A549 (cell line): Measurements from ENCODE around the gene FCRL2. TPM values are rescaled to one million over a fixed set of nuclear protein-coding genes. Genes with fewer than 3 reads are reported as not detected.
"Not testable (repeated sequence)": the region's sequence is repeated elsewhere in the genome, so short reads cannot be mapped to it uniquely, and the experiment has no call there.

Experiments
- ATAC-seq, 2 experiments: fragments of 200-7000 bp in 1 of 2; fragments of >200 bp in 1 of 2; cut with Nextera tagmentation in 1 of 2; cut with Tn5 transposase in 1 of 2; 3 replicates each; pipeline versions ENCODE4 v1.8.0 to v1.9.1; 2018 to 2020; ENCODE audit warnings: mild to moderate bottlenecking in 1 of 2, moderate library complexity in 1 of 2
- CTCF ChIA-PET: fragments of 300-600 bp; sonication (Branson Sonifier 250); formaldehyde crosslinking; extraction: SDS; loops from one replicate; lab custom pipeline; 2021; ENCODE audit warnings: antibody characterized with exemption, inconsistent platforms; lab: Yijun Ruan, JAX
- POLR2A ChIA-PET: fragments of 350-600 bp; formaldehyde crosslinking; extraction: SDS; loops from one replicate; lab custom pipeline; 2021; ENCODE audit warnings: antibody characterized with exemption, inconsistent platforms; lab: Yijun Ruan, JAX
- DNase-seq, 2 experiments: peaks; one replicate each; pipeline versions ENCODE4 v3.0.0 to v3.0.0-alpha.2; 2011 to 2016; ENCODE audit warnings: low read depth in 1 of 2, low spot score in 1 of 2
- FAIRE-seq: peaks from 2 replicates; lab custom pipeline; 2011; peaks lifted over from hg19 to GRCh38; lab: Jason Lieb, UNC
- H3K27ac ChIP-seq, 2 experiments: fragments of >200 bp; sonication (Bioruptor Twin); formaldehyde crosslinking; 3 replicates each; pipeline ENCODE4 v1.5.1; 2016 to 2017
- H3K4me1 ChIP-seq: fragments of >200 bp; sonication (Bioruptor Twin); formaldehyde crosslinking; 3 replicates; pipeline ENCODE4 v1.6.1; 2016
- H3K4me2 ChIP-seq: fragments of >200 bp; sonication (Bioruptor Twin); formaldehyde crosslinking; 3 replicates; pipeline ENCODE4 v1.6.1; 2016
- H3K4me3 ChIP-seq: fragments of >200 bp; sonication (Bioruptor Twin); formaldehyde crosslinking; 3 replicates; pipeline ENCODE4 v1.5.1; 2016
- H3K9me3 ChIP-seq: fragments of >200 bp; sonication (Bioruptor Twin); formaldehyde crosslinking; 3 replicates; pipeline ENCODE4 v1.6.1; 2016
- ATOH8 ChIP-seq: fragments of 250-450 bp; sonication (Bioruptor Pico); IDR thresholded peaks from 2 replicates; pipeline ENCODE4 v1.5.0; 2020; ENCODE audit warnings: low read depth, mild to moderate bottlenecking, moderate library complexity
- BHLHE40 ChIP-seq: IDR thresholded peaks from 2 replicates; pipeline ENCODE4 v1.6.1; 2012; ENCODE audit warnings: low read depth, low read length, inconsistent platforms
- EHMT2 ChIP-seq: fragments of 200-600 bp; sonication (generic); IDR thresholded peaks from 2 replicates; pipeline ENCODE4 v1.6.1; 2016; ENCODE audit warnings: antibody characterized with exemption, low read depth, mild to moderate bottlenecking, moderate library complexity
- ESRRA ChIP-seq: fragments of 150-350 bp; IDR thresholded peaks from 2 replicates; pipeline ENCODE4 v1.6.1; 2014; ENCODE audit warnings: mild to moderate bottlenecking, low read length, borderline replicate concordance
- HOXA7 ChIP-seq: fragments of 250-450 bp; sonication (Bioruptor Pico); IDR thresholded peaks from 2 replicates; pipeline ENCODE4 v1.5.0; 2020; ENCODE audit warnings: mild to moderate bottlenecking, moderate library complexity
- HOXB13 ChIP-seq: fragments of 250-450 bp; sonication (Bioruptor Pico); IDR thresholded peaks from 2 replicates; pipeline ENCODE4 v1.5.0; 2020; ENCODE audit warnings: low read depth, mild to moderate bottlenecking, moderate library complexity
- KDM5A ChIP-seq: fragments of 200-600 bp; sonication (generic); IDR thresholded peaks from 2 replicates; pipeline ENCODE4 v1.6.1; 2016; ENCODE audit warnings: antibody characterized with exemption, mild to moderate bottlenecking
- MAZ ChIP-seq: fragments of 150-350 bp; IDR thresholded peaks from 2 replicates; pipeline ENCODE4 v1.6.1; 2014; ENCODE audit warnings: antibody characterized with exemption, low read depth, low read length, borderline replicate concordance
- MYC ChIP-seq: IDR thresholded peaks from 2 replicates; pipeline ENCODE4 v1.6.1; 2012; ENCODE audit warnings: mild to moderate bottlenecking, inconsistent platforms, low read length, improper control_type of control experiment, borderline replicate concordance
- POLR2AphosphoS2 ChIP-seq: conservative IDR thresholded peaks from 2 replicates; pipeline ENCODE4 v1.6.1; 2012; ENCODE audit warnings: low read length, improper control_type of control experiment, inconsistent platforms
- RAD21 ChIP-seq, 2 experiments: fragments of >200 bp in 1 of 2; sonication (Bioruptor Twin) in 1 of 2; formaldehyde crosslinking in 1 of 2; IDR thresholded peaks in 1 of 2; conservative IDR thresholded peaks in 1 of 2; 2 replicates in 1 of 2; 3 replicates in 1 of 2; pipeline ENCODE4 v1.6.1; 2012 to 2018; ENCODE audit warnings: inconsistent platforms in 1 of 2
- RARB ChIP-seq: fragments of 250-450 bp; sonication (Bioruptor Pico); IDR thresholded peaks from 2 replicates; pipeline ENCODE4 v1.8.0; 2021; ENCODE audit warnings: mild to moderate bottlenecking, moderate library complexity
- RNF2 ChIP-seq: fragments of 200-600 bp; sonication (generic); IDR thresholded peaks from 2 replicates; pipeline ENCODE4 v1.6.1; 2016; ENCODE audit warnings: low read depth, mild to moderate bottlenecking, antibody characterized with exemption, moderate library complexity, borderline replicate concordance
- ZC3H11A ChIP-seq: fragments of 450-650 bp; IDR thresholded peaks from 2 replicates; pipeline ENCODE4 v1.6.1; 2014; ENCODE audit warnings: antibody characterized with exemption, mild to moderate bottlenecking
- ZFP36 ChIP-seq: fragments of 450-650 bp; IDR thresholded peaks from 2 replicates; pipeline ENCODE4 v1.6.1; 2014; ENCODE audit warnings: borderline replicate concordance; ENCODE audit not compliant: partially characterized antibody
- ZNF302 ChIP-seq: fragments of 250-450 bp; sonication (Bioruptor Pico); IDR thresholded peaks from 2 replicates; pipeline ENCODE4 v1.9.0; 2021; ENCODE audit warnings: inconsistent platforms, mild to moderate bottlenecking, moderate library complexity
- WGBS: methylation state at CpG from one replicate; pipeline ENCODE4 v1.1.6; 2017; ENCODE audit errors: missing lambda C conversion rate; 5-methylcytosine and 5-hydroxymethylcytosine counted together
- polyA plus RNA-seq, 4 experiments: library from polyadenylated mRNA; depleted of rRNA in 3 of 4; stranded (reverse); fragments of >200 nt; fragmentation: RNase III in 1 of 4; extraction: RNeasy Plus Mini Kit Qiagen cat#74134 plus additional on column Dnase treatment in 1 of 4; gene quantifications; 2 replicates in 3 of 4; 3 replicates in 1 of 4; pipeline ENCODE4 v1.2.3, GENCODE V29; 2011 to 2017
- TF ChIP-seq, protein P1 (sequence below): IDR thresholded peaks from 2 replicates; pipeline ENCODE4 v1.6.1; 2012
- TF ChIP-seq, protein P2 (sequence below): fragments of 450-650 bp; IDR thresholded peaks from 2 replicates; pipeline ENCODE4 v1.6.1; 2014; ENCODE audit warnings: antibody characterized with exemption
- TF ChIP-seq, protein P3 (sequence below): fragments of >200 bp; sonication (Bioruptor Twin); formaldehyde crosslinking; IDR thresholded peaks from 2 replicates; pipeline ENCODE4 v1.6.1; 2016

FCRL2 gene
- polyA plus RNA-seq, 2 of the 4 experiments (the other 2 are of a cell fraction): not detected

GRCh38 chr1:157748262-157748817 lies 28.6 kb downstream of the FCRL2 start:
- TF ChIP-seq, protein P1, sequence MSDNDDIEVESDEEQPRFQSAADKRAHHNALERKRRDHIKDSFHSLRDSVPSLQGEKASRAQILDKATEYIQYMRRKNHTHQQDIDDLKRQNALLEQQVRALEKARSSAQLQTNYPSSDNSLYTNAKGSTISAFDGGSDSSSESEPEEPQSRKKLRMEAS: no peak
- TF ChIP-seq ZC3H11A: peak; percentile 64
- TF ChIP-seq, protein P2, sequence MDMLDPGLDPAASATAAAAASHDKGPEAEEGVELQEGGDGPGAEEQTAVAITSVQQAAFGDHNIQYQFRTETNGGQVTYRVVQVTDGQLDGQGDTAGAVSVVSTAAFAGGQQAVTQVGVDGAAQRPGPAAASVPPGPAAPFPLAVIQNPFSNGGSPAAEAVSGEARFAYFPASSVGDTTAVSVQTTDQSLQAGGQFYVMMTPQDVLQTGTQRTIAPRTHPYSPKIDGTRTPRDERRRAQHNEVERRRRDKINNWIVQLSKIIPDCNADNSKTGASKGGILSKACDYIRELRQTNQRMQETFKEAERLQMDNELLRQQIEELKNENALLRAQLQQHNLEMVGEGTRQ: no peak
- no peak overlapping the region for H3K4me3 ChIP-seq
- FAIRE-seq: no peak

GRCh38 chr1:157739229-157739901 lies 37.6 kb downstream of the FCRL2 start:
- H3K9me3 ChIP-seq: no peaks in the 10 kb centered on the region
- DNase-seq: no peak

More at GRCh38 chr1:157748262-157748817, 28.6 kb downstream of the FCRL2 start:
- no peaks in the 10 kb centered on the region for H3K9me3 ChIP-seq
- no peak for ATAC-seq
- CTCF ChIA-PET: no interaction called here
- no peak for DNase-seq
- no peak overlapping the region for H3K4me2 ChIP-seq
- 54% methylated on average over 3 of the region's 3 CpGs for WGBS
- no peaks in the 10 kb centered on the region for H3K4me1 ChIP-seq
- POLR2A ChIA-PET: no interaction called here
- H3K27ac ChIP-seq: no peak overlapping the region

GRCh38 chr1:157735991-157736390 lies 40.9 kb downstream of the FCRL2 start:
- ATAC-seq, H3K9me3 ChIP-seq, FAIRE-seq, H3K4me3 ChIP-seq, H3K27ac ChIP-seq, DNase-seq, H3K4me1 ChIP-seq, POLR2A ChIA-PET, CTCF ChIA-PET, H3K4me2 ChIP-seq: not testable (repeated sequence)
- 4% methylated on average over 5 of the region's 5 CpGs for WGBS

More at GRCh38 chr1:157739229-157739901, 37.6 kb downstream of the FCRL2 start:
- WGBS: 3% methylated on average over 5 of the region's 5 CpGs
- ATAC-seq: no peak
- no peak for FAIRE-seq
- ChIA-PET POLR2A (no interaction called here), CTCF (interaction anchor here (1.2 kb wide), 1 partner anchor 9 kb away, joined by 3 read pairs; no protein-coding TSS in a partner anchor)
- no peak overlapping the region for H3K4me3 ChIP-seq
- TF ChIP-seq ZFP36: no peak
- no peak for TF ChIP-seq MYC
- no peak for TF ChIP-seq EHMT2
- TF ChIP-seq HOXB13: no peak
- no peak for TF ChIP-seq RNF2
- no peak overlapping the region for H3K27ac ChIP-seq
- H3K4me2 ChIP-seq: no peak overlapping the region
- H3K4me1 ChIP-seq: no peaks in the 10 kb centered on the region

DNA sequence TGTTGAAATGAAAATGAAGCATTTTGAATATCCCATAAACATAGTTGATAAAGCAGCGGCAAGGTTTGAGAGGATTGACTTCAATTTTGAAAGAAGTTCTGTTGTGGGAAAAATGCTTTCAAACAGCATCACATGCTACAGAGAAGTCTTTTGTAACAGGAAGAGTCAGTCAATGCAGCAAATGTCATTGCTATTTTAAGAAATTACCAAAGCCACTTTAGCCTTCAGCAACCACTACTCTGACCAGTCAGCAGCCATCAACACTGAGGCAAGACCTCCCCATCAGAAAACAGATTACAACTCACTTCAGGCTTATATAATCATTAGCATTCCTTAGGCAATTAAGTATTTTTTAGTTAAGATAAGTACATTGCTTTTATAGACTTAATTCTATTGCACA lies 42.6 kb downstream of the FCRL2 start:
- Histone ChIP-seq H3K27ac (no peak overlapping the region), H3K4me1 (no peaks in the 10 kb centered on the region), H3K9me3 (no peaks in the 10 kb centered on the region), H3K4me2 (no peak overlapping the region), H3K4me3 (no peak overlapping the region)
- DNase-seq: no peak
- ChIA-PET CTCF (interaction anchor here (0.6 kb wide), 1 partner anchor 154 kb away, joined by 3 read pairs; no protein-coding TSS in a partner anchor), POLR2A (no interaction called here)
- no peak for ATAC-seq
- 5% methylated on average over 1 of the region's 1 CpG for WGBS
- no peak for FAIRE-seq
- TF ChIP-seq RARB (CRISPR knock-in tag): no peak
- no peak for TF ChIP-seq RAD21 (conservative IDR thresholded peaks at IDR 0.05 in 1 of 2, IDR thresholded peaks at IDR 0.05 in 1 of 2)
- TF ChIP-seq, protein P3, sequence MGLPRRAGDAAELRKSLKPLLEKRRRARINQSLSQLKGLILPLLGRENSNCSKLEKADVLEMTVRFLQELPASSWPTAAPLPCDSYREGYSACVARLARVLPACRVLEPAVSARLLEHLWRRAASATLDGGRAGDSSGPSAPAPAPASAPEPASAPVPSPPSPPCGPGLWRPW: no peak
- no peak for TF ChIP-seq KDM5A

DNA sequence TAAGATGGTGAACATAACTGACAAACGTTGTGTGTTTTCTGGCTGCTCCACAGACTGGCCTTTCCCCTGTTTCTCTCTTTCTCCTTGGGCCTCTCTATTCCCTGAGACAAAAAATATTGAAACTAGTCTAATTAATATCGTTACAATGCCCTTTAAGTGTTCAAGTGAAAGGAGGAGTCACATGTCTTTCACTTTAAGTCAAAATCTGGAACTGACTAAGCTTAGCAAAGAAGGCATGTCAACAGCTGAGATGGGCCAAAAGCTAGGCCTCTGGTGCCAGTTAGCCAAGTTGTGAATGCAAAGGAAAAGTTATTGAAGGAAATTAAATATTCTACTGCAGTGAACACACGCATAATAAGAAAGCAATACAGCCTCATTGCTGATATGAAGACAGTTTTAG lies 44.2 kb downstream of the FCRL2 start:
- WGBS: 2% methylated on average over 3 of the region's 3 CpGs
- no peak overlapping the region for H3K4me3 ChIP-seq
- no peak overlapping the region for H3K4me2 ChIP-seq

More for the DNA sequence above, 44.2 kb downstream of the FCRL2 start:
- DNase-seq (no peak), FAIRE-seq (no peak)
- TF ChIP-seq ATOH8 (CRISPR knock-in tag): no peak
- no peak for TF ChIP-seq MAZ
- TF ChIP-seq EHMT2: no peak
- TF ChIP-seq HOXA7 (CRISPR knock-in tag): no peak
- no peak for TF ChIP-seq BHLHE40
- TF ChIP-seq ESRRA: no peak
- no peak for TF ChIP-seq ZNF302 (CRISPR knock-in tag)
- TF ChIP-seq POLR2AphosphoS2: no peak
- TF ChIP-seq, all 56 proteins: peak for 0
- H3K9me3 ChIP-seq: no peaks in the 10 kb centered on the region
- no peak overlapping the region for H3K27ac ChIP-seq
- POLR2A ChIA-PET: no interaction called here
- no peak for ATAC-seq
- CTCF ChIA-PET: no interaction called here
- no peaks in the 10 kb centered on the region for H3K4me1 ChIP-seq
